LNCAP (cell line): ENCODE results near the gene NBPF3.

Experiments
- TF ChIP-seq, protein P1 (sequence below): fragments of 450-650 bp; IDR thresholded peaks from 2 replicates; pipeline ENCODE4 v1.5.1; 2017; ENCODE audit warnings: mild to moderate bottlenecking

NBPF3 gene

DNA sequence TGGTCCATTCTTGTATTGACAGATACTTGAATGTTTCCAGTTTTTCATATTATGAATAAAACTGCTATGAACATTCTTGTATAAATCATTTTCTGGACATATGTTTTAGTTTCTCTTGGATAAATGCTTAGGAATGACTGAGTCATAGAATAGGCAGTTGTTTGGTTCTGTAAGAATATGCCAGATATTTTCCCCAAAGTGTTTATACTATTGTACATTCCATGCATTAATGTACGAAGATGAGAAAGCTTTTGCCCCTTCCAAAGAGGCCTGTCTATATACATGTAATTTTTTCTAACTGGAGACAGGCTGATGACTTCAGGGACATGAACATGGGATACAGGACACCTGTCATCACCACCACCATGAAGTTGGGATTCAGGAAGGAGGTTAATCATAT lies 11.3 kb downstream of the NBPF3 start:
- TF ChIP-seq, protein P1, sequence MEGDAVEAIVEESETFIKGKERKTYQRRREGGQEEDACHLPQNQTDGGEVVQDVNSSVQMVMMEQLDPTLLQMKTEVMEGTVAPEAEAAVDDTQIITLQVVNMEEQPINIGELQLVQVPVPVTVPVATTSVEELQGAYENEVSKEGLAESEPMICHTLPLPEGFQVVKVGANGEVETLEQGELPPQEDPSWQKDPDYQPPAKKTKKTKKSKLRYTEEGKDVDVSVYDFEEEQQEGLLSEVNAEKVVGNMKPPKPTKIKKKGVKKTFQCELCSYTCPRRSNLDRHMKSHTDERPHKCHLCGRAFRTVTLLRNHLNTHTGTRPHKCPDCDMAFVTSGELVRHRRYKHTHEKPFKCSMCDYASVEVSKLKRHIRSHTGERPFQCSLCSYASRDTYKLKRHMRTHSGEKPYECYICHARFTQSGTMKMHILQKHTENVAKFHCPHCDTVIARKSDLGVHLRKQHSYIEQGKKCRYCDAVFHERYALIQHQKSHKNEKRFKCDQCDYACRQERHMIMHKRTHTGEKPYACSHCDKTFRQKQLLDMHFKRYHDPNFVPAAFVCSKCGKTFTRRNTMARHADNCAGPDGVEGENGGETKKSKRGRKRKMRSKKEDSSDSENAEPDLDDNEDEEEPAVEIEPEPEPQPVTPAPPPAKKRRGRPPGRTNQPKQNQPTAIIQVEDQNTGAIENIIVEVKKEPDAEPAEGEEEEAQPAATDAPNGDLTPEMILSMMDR, result no peak

DNA sequence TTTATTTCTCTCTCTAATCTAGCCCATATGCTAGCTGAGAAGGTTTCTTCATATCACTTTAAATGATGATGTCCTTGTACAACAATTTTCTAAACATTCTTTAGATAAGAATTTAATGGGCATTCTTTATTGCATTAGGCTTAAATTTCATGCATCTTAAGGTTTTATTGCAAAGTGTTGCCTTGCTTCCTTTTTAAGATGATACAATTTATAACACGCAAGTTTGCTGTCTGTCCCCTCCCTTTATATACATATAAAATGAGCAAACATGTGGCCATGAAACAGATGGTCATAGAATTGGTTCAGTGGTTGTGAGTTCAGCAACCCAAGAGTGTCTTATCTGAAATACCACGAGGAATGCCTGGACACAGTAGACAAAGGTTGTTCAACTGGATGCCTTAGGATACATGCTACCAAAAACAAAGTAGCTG lies 12.1 kb downstream of the NBPF3 start:
- TF ChIP-seq, protein P1, result no peak

DNA sequence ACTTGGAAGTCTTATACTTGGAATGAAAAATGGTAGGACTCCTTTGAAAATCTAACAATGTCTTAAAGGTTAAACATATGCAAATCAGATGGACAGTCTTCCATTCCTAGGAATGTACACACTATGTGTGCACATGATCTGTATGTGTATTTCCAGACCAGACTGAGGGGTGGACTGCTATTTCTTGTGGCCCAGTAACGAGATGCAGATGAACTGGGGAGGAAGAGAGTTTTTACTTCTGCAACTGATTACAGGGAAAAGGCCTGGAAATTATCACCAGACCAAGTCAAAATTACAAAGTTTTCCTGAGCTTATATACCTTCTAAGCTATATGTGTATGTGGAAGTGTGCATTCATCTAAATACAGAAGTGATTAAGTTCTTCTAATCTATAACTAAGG lies 17.7 kb downstream of the NBPF3 start:
- TF ChIP-seq, protein P1, result no peak

DNA sequence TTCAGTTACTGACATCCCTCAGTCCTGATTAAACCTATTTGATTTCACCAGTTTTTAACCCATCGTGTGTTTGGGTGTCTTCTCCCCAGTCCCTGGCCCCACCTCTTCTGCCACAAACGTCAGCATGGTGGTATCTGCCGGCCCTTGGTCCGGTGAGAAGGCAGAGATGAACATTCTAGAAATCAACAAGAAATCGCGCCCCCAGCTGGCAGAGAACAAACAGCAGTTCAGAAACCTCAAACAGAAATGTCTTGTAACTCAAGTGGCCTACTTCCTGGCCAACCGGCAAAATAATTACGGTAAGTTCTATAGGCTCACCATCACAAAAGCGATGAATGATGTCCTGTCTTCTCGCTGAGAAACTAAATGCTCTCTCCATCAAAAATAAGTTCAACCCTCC lies 28.7 kb downstream of the NBPF3 start:
- TF ChIP-seq, protein P1, result no peak

DNA sequence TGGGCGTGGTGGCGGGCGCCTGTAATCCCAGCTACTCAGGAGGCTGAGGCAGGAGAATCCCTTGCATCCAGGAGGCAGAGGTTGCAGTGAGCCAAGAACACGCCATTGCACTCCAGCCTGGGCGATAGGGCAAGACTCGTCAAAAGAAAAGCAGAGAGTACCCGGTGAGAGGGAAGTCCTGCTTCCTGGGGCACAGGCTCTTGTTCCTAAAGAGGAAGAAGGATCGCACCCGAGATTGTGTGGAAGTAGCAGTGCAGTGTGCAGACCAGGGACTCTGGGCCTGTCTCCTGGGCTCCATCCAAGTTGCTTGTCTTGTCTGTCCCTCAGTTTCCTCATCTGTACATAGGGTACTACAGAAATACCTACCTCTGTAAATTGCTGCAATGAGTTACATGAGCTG lies 29.6 kb downstream of the NBPF3 start:
- TF ChIP-seq, protein P1, result no peak

DNA sequence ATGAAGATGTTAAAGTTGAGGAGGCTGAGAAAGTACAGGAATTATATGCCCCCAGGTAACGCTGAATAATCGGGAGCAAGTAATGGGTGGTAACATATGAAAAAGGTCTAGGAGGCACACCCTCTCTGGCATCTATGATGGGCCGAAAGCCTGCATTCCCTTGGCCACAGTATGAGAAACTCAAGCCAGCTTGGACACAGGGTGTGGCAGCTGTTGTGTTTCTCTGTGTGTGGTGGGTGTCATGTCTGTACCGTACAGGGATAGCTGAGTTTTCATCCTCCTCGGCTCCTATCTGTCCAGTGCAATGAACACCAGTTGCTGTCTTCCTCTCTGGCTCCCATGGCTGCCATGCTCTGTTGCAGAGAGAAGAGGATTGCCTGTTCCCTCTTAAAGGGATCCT lies 32.9 kb downstream of the NBPF3 start:
- TF ChIP-seq, protein P1, result no peak

DNA sequence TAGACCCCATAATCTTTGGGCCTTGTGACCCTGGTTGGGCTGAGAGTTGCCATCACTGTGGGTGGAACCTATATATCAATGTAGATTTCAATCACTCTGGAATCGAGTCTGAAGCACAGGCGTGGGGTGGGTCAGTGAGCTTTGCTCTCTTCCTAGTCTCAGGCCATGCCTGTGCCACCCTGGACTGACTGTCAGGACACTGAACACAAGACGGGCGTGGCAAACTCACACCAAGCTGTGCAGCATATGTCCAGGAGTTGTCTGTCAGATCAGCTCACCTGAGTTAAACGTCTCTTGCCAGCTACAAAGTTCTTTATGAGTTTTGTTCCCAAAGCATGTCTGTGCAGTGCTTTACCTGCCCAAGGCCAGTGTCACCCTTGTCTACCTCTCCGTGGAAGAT lies 38.4 kb downstream of the NBPF3 start:
- TF ChIP-seq, protein P1, result no peak

DNA sequence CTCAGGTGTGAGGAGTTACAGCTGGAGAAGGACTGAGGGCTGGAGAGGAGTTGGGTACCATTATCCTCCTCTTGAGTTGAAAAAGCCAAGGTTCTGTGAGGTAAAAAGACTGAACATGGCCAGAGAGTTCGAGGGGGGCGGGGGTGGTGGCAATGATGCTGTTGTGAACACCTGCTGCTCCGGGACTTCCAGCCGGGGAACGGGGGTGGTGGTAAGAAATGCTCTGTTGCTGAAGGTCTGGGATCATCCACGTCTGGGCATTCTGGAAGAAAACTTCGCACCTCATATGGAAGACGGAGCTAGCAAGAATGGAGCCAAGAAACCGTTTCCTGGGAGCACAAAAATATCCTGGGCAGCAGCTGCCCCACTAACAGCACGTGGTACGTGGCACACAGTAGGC lies 49.2 kb downstream of the NBPF3 start:
- TF ChIP-seq, protein P1, result no peak
